AG04450 (cell line): Measurements from ENCODE around the gene CKS1B. TPM values are rescaled to one million over a fixed set of nuclear protein-coding genes. Genes with fewer than 3 reads are reported as not detected.

Experiments
- CTCF ChIA-PET: fragments of 300-600, 350-600 bp; formaldehyde crosslinking; extraction: SDS; loops from one replicate; lab custom pipeline; 2022; ENCODE audit warnings: antibody characterized with exemption, inconsistent platforms; lab: Charles Lee
- POLR2A ChIA-PET: fragments of 350-600 bp; formaldehyde crosslinking; extraction: SDS; loops from one replicate; lab custom pipeline; 2021; ENCODE audit warnings: antibody characterized with exemption, inconsistent platforms; lab: Yijun Ruan, JAX
- DNase-seq: peaks from one replicate; pipeline ENCODE4 v3.0.0-alpha.2; 2011; ENCODE audit warnings: low read depth, low spot score
- H3K27ac ChIP-seq: one replicate; pipeline ENCODE4 v1.5.1; 2012; ENCODE audit warnings: low read depth, low read length, control low read depth
- H3K27me3 ChIP-seq: one replicate; pipeline ENCODE4 v1.6.0; 2012; ENCODE audit warnings: low read length; ENCODE audit not compliant: control insufficient read depth, insufficient read depth
- H3K4me3 ChIP-seq: 2 replicates; pipeline ENCODE4 v1.5.1; 2011; ENCODE audit warnings: mild to moderate bottlenecking, low read depth, low read length, control low read depth
- H3K9me3 ChIP-seq: 2 replicates; pipeline ENCODE4 v1.5.1; 2012; ENCODE audit warnings: low read length; ENCODE audit not compliant: control insufficient read depth, insufficient read depth
- polyA plus RNA-seq: library from polyadenylated mRNA; depleted of rRNA; stranded (reverse); fragments of >200 nt; gene quantifications from 2 replicates; pipeline ENCODE4 v1.2.3, GENCODE V29; 2011
- TF ChIP-seq, protein P1 (sequence below): IDR thresholded peaks from 2 replicates; pipeline ENCODE4 v1.5.1; 2011; ENCODE audit warnings: low read depth, low read length, control low read depth, inconsistent platforms

CKS1B gene
- polyA plus RNA-seq, 1 experiment = 81.3 TPM

- H3K27me3 ChIP-seq = no peaks in the 10 kb centered on the region
- no peaks in the 10 kb centered on the region; the same call in 1 of the 2 replicates for H3K9me3 ChIP-seq
- no peak for DNase-seq
- no peak overlapping the region for H3K4me3 ChIP-seq
- H3K27ac ChIP-seq = no peak overlapping the region
- CTCF ChIA-PET = interaction anchor here (0.8 to 3.2 kb wide), 5 partner anchors 13 to 61 kb away, joined by 4 to 27 read pairs (median 6); partner anchors contain the start of gene FLAD1
- POLR2A ChIA-PET = interaction anchor here (0.7 to 1.0 kb wide), 4 partner anchors 27 to 119 kb away, joined by 3 to 7 read pairs (median 3); partner anchors contain the start of gene PYGO2
- TF ChIP-seq, protein P1, sequence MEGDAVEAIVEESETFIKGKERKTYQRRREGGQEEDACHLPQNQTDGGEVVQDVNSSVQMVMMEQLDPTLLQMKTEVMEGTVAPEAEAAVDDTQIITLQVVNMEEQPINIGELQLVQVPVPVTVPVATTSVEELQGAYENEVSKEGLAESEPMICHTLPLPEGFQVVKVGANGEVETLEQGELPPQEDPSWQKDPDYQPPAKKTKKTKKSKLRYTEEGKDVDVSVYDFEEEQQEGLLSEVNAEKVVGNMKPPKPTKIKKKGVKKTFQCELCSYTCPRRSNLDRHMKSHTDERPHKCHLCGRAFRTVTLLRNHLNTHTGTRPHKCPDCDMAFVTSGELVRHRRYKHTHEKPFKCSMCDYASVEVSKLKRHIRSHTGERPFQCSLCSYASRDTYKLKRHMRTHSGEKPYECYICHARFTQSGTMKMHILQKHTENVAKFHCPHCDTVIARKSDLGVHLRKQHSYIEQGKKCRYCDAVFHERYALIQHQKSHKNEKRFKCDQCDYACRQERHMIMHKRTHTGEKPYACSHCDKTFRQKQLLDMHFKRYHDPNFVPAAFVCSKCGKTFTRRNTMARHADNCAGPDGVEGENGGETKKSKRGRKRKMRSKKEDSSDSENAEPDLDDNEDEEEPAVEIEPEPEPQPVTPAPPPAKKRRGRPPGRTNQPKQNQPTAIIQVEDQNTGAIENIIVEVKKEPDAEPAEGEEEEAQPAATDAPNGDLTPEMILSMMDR = no peak
Measured at GRCh38 chr1:154996966-154997701, 22.7 kb downstream of the CKS1B start.

- POLR2A ChIA-PET = interaction anchor here (2.7 kb wide), 1 partner anchor 27 kb away, joined by 15 read pairs; the partner anchor contains the start of gene SHC1
- Histone ChIP-seq H3K27me3 (no peaks in the 10 kb centered on the region), H3K9me3 (no peaks in the 10 kb centered on the region; the same call in 1 of the 2 replicates), H3K4me3 (no peak overlapping the region), H3K27ac (no peak overlapping the region)
- no peak for DNase-seq
- TF ChIP-seq, protein P1 = no peak
- CTCF ChIA-PET = interaction anchor here (0.6 to 2.5 kb wide), 18 partner anchors 10 to 1485 kb away, joined by 3 to 20 read pairs (median 6); partner anchors contain the start of genes FLAD1, PBXIP1, PYGO2 and SHC1
Measured at GRCh38 chr1:154998201-154998780, 23.8 kb downstream of the CKS1B start.

DNA sequence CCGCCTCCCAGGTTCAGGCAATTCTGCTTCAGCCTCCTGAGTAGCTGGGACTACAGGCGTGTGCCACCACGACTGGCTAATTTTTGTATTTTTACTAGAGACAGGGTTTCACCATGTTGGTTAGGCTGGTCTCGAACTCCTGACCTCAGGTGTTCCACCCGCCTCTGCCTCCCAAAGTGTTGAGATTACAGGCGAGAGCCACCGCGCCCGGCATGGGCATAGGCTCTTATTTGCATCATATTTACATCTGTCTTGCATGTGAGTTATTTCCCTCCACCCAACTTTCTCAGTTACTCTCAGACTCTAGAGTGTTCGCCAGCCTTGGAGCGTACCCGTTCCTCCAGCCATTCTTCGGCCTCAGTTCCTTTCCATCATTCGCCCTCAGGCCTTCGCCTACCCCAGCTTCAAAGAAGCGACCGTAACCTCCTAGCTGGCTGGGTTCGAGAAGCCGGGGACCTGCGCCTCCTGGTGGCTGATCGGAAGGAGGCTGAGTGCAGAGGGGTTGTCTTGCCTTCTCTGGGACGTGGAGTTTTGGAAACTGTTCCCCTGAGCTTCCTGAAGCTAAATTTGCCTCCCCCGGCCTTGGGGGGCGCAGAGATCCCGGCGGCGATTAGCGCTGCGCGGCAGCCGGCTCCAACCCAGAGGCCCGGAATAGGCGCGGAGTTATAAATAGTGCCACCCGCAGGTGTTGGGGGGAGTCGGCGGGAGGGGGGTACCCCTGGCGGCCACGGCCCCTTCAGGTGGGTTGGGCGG lies 24.5 kb downstream of the CKS1B start:
- TF ChIP-seq, protein P1 = peak; percentile 93
- DNase-seq = no peak
- Histone ChIP-seq H3K27ac (no peak overlapping the region), H3K4me3 (peak overlapping the region; percentile 43), H3K9me3 (no peaks in the 10 kb centered on the region; the same call in 1 of the 2 replicates), H3K27me3 (no peaks in the 10 kb centered on the region)
- ChIA-PET CTCF (interaction anchor here (0.5 to 2.5 kb wide), 22 partner anchors 11 to 1485 kb away, joined by 3 to 20 read pairs (median 5); partner anchors contain the start of genes FLAD1, PBXIP1, PYGO2 and SHC1), POLR2A (interaction anchor here (2.0 to 2.7 kb wide), 2 partner anchors 28 to 38 kb away, joined by 4 to 15 read pairs; partner anchors contain the start of gene SHC1)

DNA sequence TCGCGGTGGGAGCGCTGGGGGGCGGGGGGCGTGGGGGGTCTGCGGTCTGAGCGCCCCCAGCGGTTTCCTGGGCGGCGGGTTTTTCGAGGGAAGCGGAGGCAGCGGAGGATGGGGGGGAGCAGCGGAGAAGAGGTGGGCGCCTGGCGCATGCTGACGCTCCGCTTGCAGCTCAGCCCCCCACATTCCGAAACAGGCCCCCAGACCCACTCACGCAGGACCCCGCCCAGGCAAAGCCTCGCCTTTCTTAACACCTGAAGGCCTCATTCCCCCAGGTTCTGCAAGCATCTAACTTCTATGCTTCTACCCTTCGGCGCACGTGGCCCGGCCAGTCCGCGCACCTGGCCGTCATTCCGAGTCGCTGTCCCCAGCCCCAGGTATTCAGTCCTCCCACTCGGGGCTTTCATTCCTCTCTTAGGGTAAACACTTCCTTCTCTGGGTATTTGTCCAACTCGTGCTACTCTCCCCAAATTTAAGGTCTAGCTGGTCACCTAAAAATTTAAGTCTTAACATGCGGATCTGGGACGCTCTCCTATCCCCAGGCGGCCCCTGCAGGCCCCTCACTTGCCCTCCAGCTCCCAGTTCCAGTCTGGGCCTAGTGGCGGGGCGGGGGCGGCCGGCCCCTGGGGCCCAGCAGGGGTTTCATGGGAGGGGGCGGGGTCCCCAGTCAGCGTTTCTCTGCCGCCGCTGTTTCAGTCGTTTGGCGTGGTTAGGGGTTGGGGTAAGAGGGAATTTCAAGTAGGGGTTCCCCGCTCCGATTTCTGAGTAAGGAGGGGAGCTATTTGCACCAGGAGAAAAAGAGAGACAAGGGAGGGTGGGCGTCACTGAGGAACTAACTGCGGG lies 25.3 kb downstream of the CKS1B start:
- DNase-seq = no peak
- Histone ChIP-seq H3K27ac (peak overlapping the region; percentile 39), H3K4me3 (peak overlapping the region; percentile 76), H3K9me3 (no peaks in the 10 kb centered on the region; the same call in 1 of the 2 replicates), H3K27me3 (no peaks in the 10 kb centered on the region)
- TF ChIP-seq, protein P1 = no peak
- POLR2A ChIA-PET = interaction anchor here (2.0 to 2.7 kb wide), 2 partner anchors 29 to 39 kb away, joined by 4 to 15 read pairs; partner anchors contain the start of gene SHC1
- CTCF ChIA-PET = interaction anchor here (0.5 to 2.5 kb wide), 20 partner anchors 8 to 440 kb away, joined by 3 to 20 read pairs (median 5); partner anchors contain the start of genes FLAD1, PBXIP1, PYGO2 and SHC1
